ENCODE data around the gene GRIFIN.
A peak's percentile ranks its signal among the peaks of the same experiment; 100 is the strongest.

The GRIFIN gene

DNA sequence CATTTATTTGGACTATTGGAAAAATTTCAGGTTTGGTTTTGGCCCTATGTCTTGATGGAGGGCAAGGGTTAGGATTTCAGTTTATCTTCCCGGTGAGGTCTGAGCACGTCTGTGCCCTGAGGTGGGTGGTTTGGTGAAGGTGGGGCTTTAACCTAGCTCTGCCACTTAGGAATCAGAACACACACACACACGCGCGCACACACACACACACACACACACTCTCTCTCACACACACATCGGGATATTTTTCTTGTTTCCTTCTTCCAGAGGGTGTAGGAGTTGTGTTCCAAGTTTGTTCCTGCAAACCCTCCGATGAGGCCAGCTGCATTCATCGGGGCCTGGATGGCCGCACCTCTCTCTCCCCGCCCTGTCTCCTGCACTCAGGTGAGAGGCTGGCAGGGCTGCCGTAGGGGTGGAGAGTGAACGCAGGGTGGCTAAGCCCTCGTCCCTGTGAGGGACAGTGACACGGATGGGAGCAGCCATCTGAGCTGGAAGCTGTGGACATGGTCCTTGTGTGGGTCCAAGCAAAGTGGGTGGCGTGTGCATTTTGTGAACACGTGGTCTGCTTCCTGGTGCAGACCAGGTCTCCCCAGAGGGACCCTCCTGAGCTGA, 38.6 kb downstream of the GRIFIN start:
- Histone ChIP-seq H3K4ac (ENCODE audit: low read depth, low read length) (no peak overlapping the region), H2BK12ac (ENCODE audit: low read length) (no peak overlapping the region), H3K23ac (ENCODE audit: low read length) (no peak overlapping the region), H2AFZ (ENCODE audit: insufficient read depth, low read length, poor library complexity) (no peak overlapping the region), H3K9ac (ENCODE audit: low read length) (no peak overlapping the region), H3K79me2 (ENCODE audit: control insufficient read depth, insufficient read depth, low read length, poor library complexity) (no peaks in the 10 kb centered on the region), H3K14ac (ENCODE audit: low read length) (no peak overlapping the region), H4K12ac (ENCODE audit: low read depth, low read length) (no peak overlapping the region), H4K91ac (ENCODE audit: low read depth, low read length) (peak overlapping the region; percentile 29), H3K4me1 (ENCODE audit: control insufficient read depth in 1 of 2, insufficient read depth in 2 of 2, low read length in 2 of 2) (peaks cover 20 to 22% of the 10 kb centered on the region in 2 experiments), H4K8ac (ENCODE audit: low read depth, low read length) (no peak overlapping the region), H3K79me1 (ENCODE audit: low read length) (peaks cover 6% of the 10 kb centered on the region), H3K18ac (ENCODE audit: low read length) (no peak overlapping the region), H2BK5ac (ENCODE audit: low read depth, low read length, poor library complexity) (no peak overlapping the region), H3K4me3 (ENCODE audit: low read depth, low read length) (no peak overlapping the region), H2AK5ac (ENCODE audit: low read length) (no peak overlapping the region), H3K36me3 (ENCODE audit: control insufficient read depth in 1 of 2, insufficient read depth in 2 of 2, low read length in 2 of 2) (peaks cover 11 to 13% of the 10 kb centered on the region in 2 experiments), H3K9me3 (ENCODE audit: insufficient read depth, low read depth, low read length) (peaks cover 3% of the 10 kb centered on the region), H3K27me3 (ENCODE audit: insufficient read depth, low read length) (no peaks in the 10 kb centered on the region), H3K27ac (ENCODE audit: low read depth, low read length) (no peak overlapping the region), H2BK120ac (ENCODE audit: insufficient read depth, low read length, poor library complexity) (no peak overlapping the region), H3K4me2 (ENCODE audit: low read length) (no peak overlapping the region)
- no CpG with 5 or more reads among the region's 16 CpGs for WGBS (ENCODE audit: extremely low coverage, insufficient coverage, insufficient read length)
- peak in 1 of 2 donors; percentile 13 for DNase-seq

DNA sequence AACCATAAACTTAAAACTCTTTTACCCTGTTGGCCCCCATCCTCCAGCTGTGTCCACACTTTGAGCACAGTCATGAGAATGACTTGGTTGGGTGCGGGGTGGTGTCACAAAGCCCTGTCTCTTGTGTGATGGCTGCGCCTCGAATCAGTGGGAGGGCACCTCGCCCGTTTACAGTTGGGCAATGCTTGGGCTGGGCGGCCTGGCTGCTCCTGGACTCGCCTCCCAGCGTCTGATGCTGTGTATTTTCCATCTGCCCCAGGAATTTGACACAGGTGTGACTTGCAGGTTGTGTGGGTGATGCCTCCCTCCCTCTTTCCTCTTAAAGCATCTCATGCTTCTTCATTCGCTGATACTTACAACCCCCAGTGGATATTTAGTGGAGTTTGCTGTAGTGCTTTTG, 39.1 kb downstream of the GRIFIN start:
- Histone ChIP-seq H2BK12ac (ENCODE audit: low read length) (no peak overlapping the region), H3K14ac (ENCODE audit: low read length) (no peak overlapping the region), H3K9me3 (ENCODE audit: insufficient read depth, low read depth, low read length) (peaks cover 3% of the 10 kb centered on the region), H3K79me1 (ENCODE audit: low read length) (peaks cover 7% of the 10 kb centered on the region), H2AK5ac (ENCODE audit: low read length) (no peak overlapping the region), H3K27ac (ENCODE audit: low read depth, low read length) (no peak overlapping the region), H3K18ac (ENCODE audit: low read length) (no peak overlapping the region), H3K4ac (ENCODE audit: low read depth, low read length) (no peak overlapping the region), H3K79me2 (ENCODE audit: control insufficient read depth, insufficient read depth, low read length, poor library complexity) (no peaks in the 10 kb centered on the region), H3K4me3 (ENCODE audit: low read depth, low read length) (no peak overlapping the region), H3K9ac (ENCODE audit: low read length) (no peak overlapping the region), H3K23ac (ENCODE audit: low read length) (no peak overlapping the region), H3K4me2 (ENCODE audit: low read length) (no peak overlapping the region), H4K8ac (ENCODE audit: low read depth, low read length) (no peak overlapping the region), H2AFZ (ENCODE audit: insufficient read depth, low read length, poor library complexity) (no peak overlapping the region), H3K36me3 (ENCODE audit: control insufficient read depth in 1 of 2, insufficient read depth in 2 of 2, low read length in 2 of 2) (peaks cover 16 to 18% of the 10 kb centered on the region in 2 experiments), H4K12ac (ENCODE audit: low read depth, low read length) (no peak overlapping the region), H2BK120ac (ENCODE audit: insufficient read depth, low read length, poor library complexity) (no peak overlapping the region), H2BK5ac (ENCODE audit: low read depth, low read length, poor library complexity) (no peak overlapping the region), H3K27me3 (ENCODE audit: insufficient read depth, low read length) (no peaks in the 10 kb centered on the region), H4K91ac (ENCODE audit: low read depth, low read length) (no peak overlapping the region), H3K4me1 (ENCODE audit: control insufficient read depth in 1 of 2, insufficient read depth in 2 of 2, low read length in 2 of 2) (peaks cover 20 to 22% of the 10 kb centered on the region in 2 experiments)
- peak in 1 of 2 donors; percentile 38 for DNase-seq
- no CpG with 5 or more reads among the region's 9 CpGs for WGBS (ENCODE audit: extremely low coverage, insufficient coverage, insufficient read length)

DNA sequence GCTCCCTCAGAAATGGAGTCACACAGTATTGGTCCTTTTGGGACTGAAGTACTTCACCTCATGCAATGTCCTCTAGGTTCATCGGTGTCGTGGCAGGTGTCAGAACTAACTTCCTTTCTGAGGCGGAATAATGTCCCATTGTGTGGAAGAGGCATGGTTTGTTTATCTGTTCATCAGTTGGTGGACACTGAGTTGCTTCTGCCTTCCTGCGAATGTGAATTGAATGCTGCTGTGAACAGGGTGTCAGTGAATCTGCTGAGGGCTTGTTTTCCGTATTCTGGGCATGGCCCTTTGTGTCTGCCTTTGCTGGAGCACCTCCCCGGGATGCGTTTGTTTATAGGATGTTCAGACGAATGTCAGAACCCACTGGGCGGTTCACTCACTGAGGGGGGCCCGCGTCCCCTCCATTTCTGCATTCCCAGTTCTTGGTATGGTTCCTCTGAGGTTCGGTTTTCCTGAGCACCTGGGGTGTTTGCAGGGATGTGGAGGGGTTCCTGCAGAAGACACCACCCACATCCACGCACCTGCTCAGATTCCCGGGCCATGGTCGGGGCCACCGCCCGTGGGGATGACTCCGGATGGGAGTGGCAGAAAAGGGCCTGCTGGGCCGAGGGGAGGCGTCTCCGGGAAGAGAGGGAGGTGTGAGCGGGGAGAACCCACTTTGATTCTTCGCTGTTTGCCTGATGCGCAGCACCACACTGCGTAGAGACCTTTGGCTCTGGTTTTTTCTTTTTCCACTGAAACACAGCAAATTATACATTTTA, 39.7 kb downstream of the GRIFIN start:
- H2AK5ac ChIP-seq (ENCODE audit: low read length), result no peak overlapping the region
- H3K79me1 ChIP-seq (ENCODE audit: low read length), result peaks cover 8% of the 10 kb centered on the region
- no peak overlapping the region for H4K12ac ChIP-seq (ENCODE audit: low read depth, low read length)
- no peak overlapping the region for H2BK12ac ChIP-seq (ENCODE audit: low read length)
- H3K27ac ChIP-seq (ENCODE audit: low read depth, low read length), result no peak overlapping the region
- peaks cover 3% of the 10 kb centered on the region for H3K9me3 ChIP-seq (ENCODE audit: insufficient read depth, low read depth, low read length)
- H3K9ac ChIP-seq (ENCODE audit: low read length), result no peak overlapping the region
- no peak overlapping the region for H3K14ac ChIP-seq (ENCODE audit: low read length)
- H3K4ac ChIP-seq (ENCODE audit: low read depth, low read length), result no peak overlapping the region
- H3K18ac ChIP-seq (ENCODE audit: low read length), result no peak overlapping the region
- no peak overlapping the region for H3K4me3 ChIP-seq (ENCODE audit: low read depth, low read length)
- H2BK120ac ChIP-seq (ENCODE audit: insufficient read depth, low read length, poor library complexity), result no peak overlapping the region
- H3K79me2 ChIP-seq (ENCODE audit: control insufficient read depth, insufficient read depth, low read length, poor library complexity), result no peaks in the 10 kb centered on the region
- no peaks in the 10 kb centered on the region for H3K27me3 ChIP-seq (ENCODE audit: insufficient read depth, low read length)
- no peak overlapping the region for H3K23ac ChIP-seq (ENCODE audit: low read length)
- no peak overlapping the region for H4K8ac ChIP-seq (ENCODE audit: low read depth, low read length)
- peaks cover 17 to 18% of the 10 kb centered on the region in 2 experiments for H3K36me3 ChIP-seq (ENCODE audit: control insufficient read depth in 1 of 2, insufficient read depth in 2 of 2, low read length in 2 of 2)
- no peak overlapping the region for H3K4me2 ChIP-seq (ENCODE audit: low read length)
- H3K4me1 ChIP-seq (ENCODE audit: control insufficient read depth in 1 of 2, insufficient read depth in 2 of 2, low read length in 2 of 2), result peaks cover 20 to 22% of the 10 kb centered on the region in 2 experiments
- no peak overlapping the region for H2AFZ ChIP-seq (ENCODE audit: insufficient read depth, low read length, poor library complexity)
- no peak for DNase-seq
- no CpG with 5 or more reads among the region's 25 CpGs for WGBS (ENCODE audit: extremely low coverage, insufficient coverage, insufficient read length)
- H2BK5ac ChIP-seq (ENCODE audit: low read depth, low read length, poor library complexity), result no peak overlapping the region
- H4K91ac ChIP-seq (ENCODE audit: low read depth, low read length), result no peak overlapping the region

DNA sequence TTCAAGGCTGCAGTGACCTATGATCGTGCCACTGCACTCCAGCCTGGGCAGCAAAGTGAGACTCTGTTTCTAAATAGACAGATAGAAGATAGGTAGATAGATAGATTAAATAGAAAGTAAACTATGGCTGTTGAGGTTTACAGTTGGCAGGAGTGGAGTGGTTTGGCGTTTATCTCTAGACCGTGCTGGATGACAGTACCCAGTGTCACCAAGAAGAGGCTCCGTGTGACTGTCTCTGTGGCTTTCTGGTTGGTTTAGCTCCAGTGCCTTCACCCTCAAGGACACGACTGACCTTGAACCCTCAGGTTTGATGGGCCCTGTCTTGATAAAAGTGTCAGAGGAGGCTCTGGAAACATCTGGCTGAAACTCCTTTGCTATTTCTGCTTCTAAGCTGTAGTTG, 41.1 kb downstream of the GRIFIN start:
- H3K9ac ChIP-seq (ENCODE audit: low read length), result no peak overlapping the region
- no peak overlapping the region for H2BK12ac ChIP-seq (ENCODE audit: low read length)
- H3K9me3 ChIP-seq (ENCODE audit: insufficient read depth, low read depth, low read length), result peaks cover 7% of the 10 kb centered on the region
- peaks cover 9 to 13% of the 10 kb centered on the region in 2 experiments for H3K4me1 ChIP-seq (ENCODE audit: control insufficient read depth in 1 of 2, insufficient read depth in 2 of 2, low read length in 2 of 2)
- H3K79me2 ChIP-seq (ENCODE audit: control insufficient read depth, insufficient read depth, low read length, poor library complexity), result no peaks in the 10 kb centered on the region
- H3K27me3 ChIP-seq (ENCODE audit: insufficient read depth, low read length), result no peaks in the 10 kb centered on the region
- H3K27ac ChIP-seq (ENCODE audit: low read depth, low read length), result no peak overlapping the region
- H2AFZ ChIP-seq (ENCODE audit: insufficient read depth, low read length, poor library complexity), result no peak overlapping the region
- no peak overlapping the region for H4K91ac ChIP-seq (ENCODE audit: low read depth, low read length)
- no peak overlapping the region for H3K23ac ChIP-seq (ENCODE audit: low read length)
- H4K12ac ChIP-seq (ENCODE audit: low read depth, low read length), result no peak overlapping the region
- peaks cover 6% of the 10 kb centered on the region for H3K79me1 ChIP-seq (ENCODE audit: low read length)
- no peak overlapping the region for H3K4me2 ChIP-seq (ENCODE audit: low read length)
- no peak overlapping the region for H2BK120ac ChIP-seq (ENCODE audit: insufficient read depth, low read length, poor library complexity)
- H4K8ac ChIP-seq (ENCODE audit: low read depth, low read length), result no peak overlapping the region
- no peak overlapping the region for H2AK5ac ChIP-seq (ENCODE audit: low read length)
- H3K14ac ChIP-seq (ENCODE audit: low read length), result peak overlapping the region; percentile 7
- WGBS (ENCODE audit: extremely low coverage, insufficient coverage, insufficient read length), result no CpG with 5 or more reads among the region's 5 CpGs
- peaks cover 17 to 18% of the 10 kb centered on the region in 2 experiments for H3K36me3 ChIP-seq (ENCODE audit: control insufficient read depth in 1 of 2, insufficient read depth in 2 of 2, low read length in 2 of 2)
- no peak overlapping the region for H3K4me3 ChIP-seq (ENCODE audit: low read depth, low read length)
- no peak overlapping the region for H2BK5ac ChIP-seq (ENCODE audit: low read depth, low read length, poor library complexity)
- DNase-seq, result no peak
- H3K18ac ChIP-seq (ENCODE audit: low read length), result no peak overlapping the region
- H3K4ac ChIP-seq (ENCODE audit: low read depth, low read length), result no peak overlapping the region

Data from trophoblast cell (in vitro differentiated cells and primary cell).